Naive thymus-derived CD4-positive, alpha-beta T cell (primary cell): ENCODE data around the gene GRHL3. TPM values are rescaled to one million over a fixed set of nuclear protein-coding genes. Genes with fewer than 3 reads are reported as not detected.

Experiments used
- ATAC-seq: fragments of 150-1000 bp; cut with Tn5 transposase; 2 replicates; pipeline ENCODE4 v1.10.0; 2021; ENCODE audit warnings: mild to moderate bottlenecking, moderate library complexity
- CTCF ChIA-PET: fragments of 350-600 bp; sonication (Branson Sonifier 250); formaldehyde crosslinking; loops from one replicate; lab custom pipeline; 2021; ENCODE audit warnings: antibody characterized with exemption; lab: Charles Lee
- POLR2A ChIA-PET: fragments of 350-600 bp; sonication (Branson Sonifier 250); formaldehyde crosslinking; loops from one replicate; lab custom pipeline; 2021; ENCODE audit warnings: antibody characterized with exemption, inconsistent platforms; lab: Charles Lee
- DNase-seq, 9 donors: peaks; one replicate each; pipeline versions ENCODE4 v3.0.0 to v3.0.0-alpha.2; 2020 to 2022; ENCODE audit warnings: mixed read lengths in 1 of 9
- H3K27ac ChIP-seq: one replicate; pipeline ENCODE4 v1.7.0; 2013; ENCODE audit warnings: mild to moderate bottlenecking, low read depth, low read length, moderate library complexity
- H3K27me3 ChIP-seq, 2 donors: one replicate each; pipeline ENCODE4 v1.7.0; 2013; ENCODE audit warnings: low read length in 2 of 2, mild to moderate bottlenecking in 2 of 2, moderate library complexity in 2 of 2; ENCODE audit not compliant: control insufficient read depth in 2 of 2, insufficient read depth in 2 of 2
- H3K36me3 ChIP-seq, 3 experiments: 1 replicate in 2 of 3; 2 replicates in 1 of 3; pipeline ENCODE4 v1.7.0; 2013; ENCODE audit warnings: low read length in 3 of 3, mild to moderate bottlenecking in 3 of 3, moderate library complexity in 1 of 3; ENCODE audit not compliant: insufficient read depth in 3 of 3, control insufficient read depth in 2 of 3
- H3K4me1 ChIP-seq, 2 donors: one replicate each; pipeline ENCODE4 v1.7.0; 2013; ENCODE audit warnings: low read length in 2 of 2, mild to moderate bottlenecking in 2 of 2, moderate library complexity in 1 of 2; ENCODE audit not compliant: control insufficient read depth in 2 of 2, insufficient read depth in 2 of 2
- H3K4me3 ChIP-seq: 2 replicates; pipeline ENCODE4 v1.7.0; 2013; ENCODE audit warnings: mild to moderate bottlenecking, low read length
- H3K9me3 ChIP-seq, 3 experiments: 1 replicate in 2 of 3; 2 replicates in 1 of 3; pipeline ENCODE4 v1.7.0; 2013; ENCODE audit warnings: low read length in 3 of 3; ENCODE audit not compliant: control insufficient read depth in 2 of 3
- H3K27ac Mint-ChIP-seq, 9 donors: one replicate each; pipeline ENCODE4 v1.8.0; 2020 to 2022; ENCODE audit warnings: mixed read lengths in 9 of 9, mild to moderate bottlenecking in 8 of 9, moderate library complexity in 5 of 9, inconsistent platforms in 2 of 9
- H3K27me3 Mint-ChIP-seq, 5 donors: one replicate each; pipeline ENCODE4 v1.8.0; 2021 to 2022; ENCODE audit warnings: mixed read lengths in 5 of 5, mild to moderate bottlenecking in 1 of 5
- H3K36me3 Mint-ChIP-seq, 5 donors: one replicate each; pipeline ENCODE4 v1.8.0; 2020 to 2022; ENCODE audit warnings: mixed read lengths in 5 of 5, mild to moderate bottlenecking in 3 of 5, inconsistent platforms in 1 of 5
- H3K4me1 Mint-ChIP-seq, 7 donors: one replicate each; pipeline ENCODE4 v1.8.0; 2020 to 2022; ENCODE audit warnings: mixed read lengths in 7 of 7, mild to moderate bottlenecking in 3 of 7, inconsistent platforms in 1 of 7
- H3K4me3 Mint-ChIP-seq, 10 donors: one replicate each; pipeline ENCODE4 v1.8.0; 2020 to 2022; ENCODE audit warnings: mild to moderate bottlenecking in 10 of 10, mixed read lengths in 10 of 10, moderate library complexity in 6 of 10, inconsistent platforms in 2 of 10
- H3K9me3 Mint-ChIP-seq, 11 donors: one replicate each; pipeline ENCODE4 v1.8.0; 2020 to 2022; ENCODE audit warnings: mixed read lengths in 11 of 11, mild to moderate bottlenecking in 4 of 11, inconsistent platforms in 1 of 11, moderate library complexity in 1 of 11
- intact Hi-C, 2 donors: fragments of 100-400 bp; cut with micrococcal nuclease; formaldehyde crosslinking; loops; one replicate each; pipeline ENCODE4 v1.15.1; 2023
- polyA plus RNA-seq, 2 donors: library from polyadenylated mRNA; unstranded; fragments of 300-500 nt; fragmentation: Illumina TruSeq; gene quantifications; one replicate each; pipeline ENCODE4 v1.2.3, GENCODE V29; 2021
- total RNA-seq, 6 experiments: library from RNA in 5 of 6; stranded (reverse) in 5 of 6; gene quantifications; 1 replicate in 5 of 6; 2 replicates in 1 of 6; pipeline ENCODE4 v1.2.3 and lab custom pipeline; 2021 to 2026

GRHL3 gene
- total and polyA plus RNA-seq, 7 experiments from 2014 or later = not detected

DNA sequence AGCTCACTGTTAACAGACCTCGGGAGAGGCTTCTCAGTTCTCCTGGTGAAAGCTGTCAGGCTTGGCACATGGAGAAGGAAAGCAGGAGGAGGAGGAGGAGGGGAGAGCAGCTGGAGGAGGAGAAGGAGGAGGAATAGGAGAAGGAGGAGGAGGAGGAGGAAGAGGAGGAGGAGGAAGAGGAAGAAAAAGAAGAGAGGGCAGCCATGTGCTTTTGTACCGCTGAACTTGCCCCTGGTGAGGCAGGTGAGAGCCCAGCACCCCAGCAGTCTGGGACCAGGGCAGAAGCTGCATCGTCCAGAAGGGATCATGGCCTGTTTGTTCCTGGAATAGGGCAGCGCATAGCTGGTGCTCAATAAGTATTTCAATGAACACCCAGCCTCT is 21.3 kb upstream of the GRHL3 start:
- H3K9me3 ChIP-seq = no peaks in the 10 kb centered on the region
- intact Hi-C loops = no loop called here
- DNase-seq = no peak
- H3K4me1 ChIP-seq = no peaks in the 10 kb centered on the region
- no peaks in the 10 kb centered on the region for H3K36me3 ChIP-seq
- ChIA-PET POLR2A (no interaction called here), CTCF (no interaction called here)
- Mint-ChIP-seq H3K4me1 (peaks cover 0 to 2% (median 0%) of the 10 kb centered on the region in 7 donors), H3K9me3 (no peaks in the 10 kb centered on the region), H3K36me3 (no peaks in the 10 kb centered on the region), H3K27ac (no peak overlapping the region), H3K27me3 (peaks cover 0 to 47% (median 5%) of the 10 kb centered on the region in 5 donors), H3K4me3 (no peak overlapping the region)
- no peak overlapping the region for H3K27ac ChIP-seq
- no peaks in the 10 kb centered on the region for H3K27me3 ChIP-seq
- no peak for ATAC-seq
- H3K4me3 ChIP-seq = no peak overlapping the region

DNA sequence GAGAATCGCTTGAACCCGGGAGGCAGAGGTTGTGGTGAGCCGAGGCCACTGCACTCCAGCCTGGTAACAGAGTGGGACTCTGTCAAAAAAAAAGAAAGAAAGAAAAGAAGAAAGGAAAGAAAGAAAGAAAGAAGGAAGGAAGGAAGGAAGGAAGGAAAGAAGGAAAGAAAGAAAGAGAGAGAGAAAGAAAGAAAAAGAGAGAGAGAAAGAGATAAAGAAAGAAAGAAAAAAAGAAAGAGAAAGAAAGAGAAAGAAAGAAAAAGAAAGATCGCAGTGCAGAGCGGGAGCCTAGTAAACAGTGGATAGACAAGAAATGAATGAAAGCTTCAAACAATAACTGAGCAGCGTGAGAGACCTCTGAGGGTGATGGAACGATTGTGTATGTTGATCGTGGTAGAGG is 20.6 kb upstream of the GRHL3 start:
- DNase-seq (no peak), ATAC-seq (no peak)
- ChIA-PET CTCF (no interaction called here), POLR2A (interaction anchor here (0.6 to 0.7 kb wide), 2 partner anchors 50 to 307 kb away, joined by 3 to 5 read pairs; no protein-coding TSS in a partner anchor)
- Histone ChIP-seq H3K27me3 (no peaks in the 10 kb centered on the region), H3K9me3 (no peaks in the 10 kb centered on the region), H3K27ac (no peak overlapping the region), H3K4me3 (no peak overlapping the region), H3K4me1 (no peaks in the 10 kb centered on the region), H3K36me3 (no peaks in the 10 kb centered on the region)
- Mint-ChIP-seq H3K9me3 (no peaks in the 10 kb centered on the region), H3K27me3 (peaks cover 0 to 46% (median 5%) of the 10 kb centered on the region in 5 donors), H3K4me3 (no peak overlapping the region), H3K36me3 (no peaks in the 10 kb centered on the region), H3K27ac (peak overlapping the region in 1 of 9 donors; percentile 15), H3K4me1 (peaks cover 0 to 2% (median 0%) of the 10 kb centered on the region in 7 donors)
- intact Hi-C loops = no loop called here

DNA sequence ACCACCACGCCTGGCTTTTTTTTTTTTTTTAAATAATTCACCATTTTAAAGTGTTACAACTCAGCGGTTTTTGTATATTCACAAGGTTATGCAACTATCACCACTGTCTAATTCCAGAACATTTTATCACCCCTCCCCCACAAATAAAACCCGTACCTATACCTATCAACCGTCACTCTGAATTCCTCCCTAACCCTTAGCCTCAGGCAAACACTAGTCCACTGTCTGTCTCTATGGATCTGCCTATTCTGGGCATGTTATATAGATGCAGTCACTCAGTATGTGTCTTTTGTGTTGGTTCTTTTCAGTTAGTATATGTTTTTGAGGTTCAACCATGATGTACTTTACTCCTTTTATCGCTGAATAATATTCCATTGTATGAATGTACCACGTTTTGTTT is 19.3 kb upstream of the GRHL3 start:
- H3K9me3 ChIP-seq = no peaks in the 10 kb centered on the region
- no peak overlapping the region for H3K27ac ChIP-seq
- no peaks in the 10 kb centered on the region for H3K4me1 ChIP-seq
- no peaks in the 10 kb centered on the region for H3K36me3 ChIP-seq
- Mint-ChIP-seq H3K36me3 (no peaks in the 10 kb centered on the region), H3K27me3 (peaks cover 0 to 50% (median 6%) of the 10 kb centered on the region in 5 donors), H3K27ac (no peak overlapping the region), H3K4me3 (no peak overlapping the region), H3K4me1 (no peaks in the 10 kb centered on the region), H3K9me3 (no peaks in the 10 kb centered on the region)
- H3K4me3 ChIP-seq = no peak overlapping the region
- no peak for DNase-seq
- no peak for ATAC-seq
- ChIA-PET POLR2A (no interaction called here), CTCF (no interaction called here)
- no peaks in the 10 kb centered on the region for H3K27me3 ChIP-seq
- intact Hi-C loops = no loop called here

DNA sequence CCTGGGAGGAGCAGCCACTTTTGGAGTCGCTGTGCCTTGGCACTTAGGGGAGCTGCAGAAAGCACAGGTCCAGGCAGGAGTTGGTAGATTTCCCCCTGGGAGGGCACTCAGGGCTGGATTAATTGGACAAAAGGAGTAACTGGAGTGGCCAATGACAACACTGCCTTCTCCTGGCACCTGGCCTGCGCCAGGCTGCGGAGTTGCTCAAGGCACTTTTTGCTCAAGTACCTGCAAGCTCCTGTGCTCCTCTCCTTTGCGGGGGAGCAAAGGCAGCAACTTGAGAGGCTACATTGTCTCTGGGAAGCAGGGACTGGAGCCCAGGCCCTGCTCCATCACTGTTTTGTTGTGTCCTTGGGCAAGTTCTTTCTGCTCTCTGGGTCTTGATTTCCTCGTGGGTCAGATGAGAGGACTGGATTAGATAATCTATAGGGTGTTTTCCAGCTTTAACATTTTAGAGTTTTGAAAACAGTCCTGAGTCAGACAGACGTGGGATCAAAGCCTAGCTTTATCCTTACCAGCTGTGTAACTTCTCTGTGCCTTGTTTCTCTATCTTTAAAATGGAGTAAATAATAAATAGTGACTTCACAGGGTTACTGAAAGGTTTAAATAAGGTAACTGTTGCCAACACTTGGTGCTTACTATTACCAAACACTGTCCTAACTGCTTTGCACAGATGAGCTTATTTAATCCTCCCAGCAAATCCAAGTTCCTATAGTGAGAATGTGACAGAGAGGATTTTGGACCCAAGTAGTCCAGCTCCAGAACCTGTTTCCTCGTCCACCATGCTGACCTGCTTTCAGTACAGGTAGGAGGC is 18.0 kb upstream of the GRHL3 start:
- DNase-seq (no peak), ATAC-seq (no peak)
- intact Hi-C loops = no loop called here
- CTCF ChIA-PET = no interaction called here
- Mint-ChIP-seq H3K4me3 (no peak overlapping the region), H3K27me3 (peaks cover 4 to 56% (median 12%) of the 10 kb centered on the region in 5 donors), H3K36me3 (no peaks in the 10 kb centered on the region), H3K27ac (no peak overlapping the region), H3K4me1 (no peaks in the 10 kb centered on the region), H3K9me3 (no peaks in the 10 kb centered on the region)
- Histone ChIP-seq H3K27me3 (no peaks in the 10 kb centered on the region), H3K4me1 (no peaks in the 10 kb centered on the region), H3K27ac (no peak overlapping the region), H3K36me3 (no peaks in the 10 kb centered on the region), H3K4me3 (no peak overlapping the region), H3K9me3 (no peaks in the 10 kb centered on the region)
- POLR2A ChIA-PET = interaction anchor here (0.6 to 1.0 kb wide), 2 partner anchors 25 to 445 kb away, joined by 3 read pairs; no protein-coding TSS in a partner anchor

DNA sequence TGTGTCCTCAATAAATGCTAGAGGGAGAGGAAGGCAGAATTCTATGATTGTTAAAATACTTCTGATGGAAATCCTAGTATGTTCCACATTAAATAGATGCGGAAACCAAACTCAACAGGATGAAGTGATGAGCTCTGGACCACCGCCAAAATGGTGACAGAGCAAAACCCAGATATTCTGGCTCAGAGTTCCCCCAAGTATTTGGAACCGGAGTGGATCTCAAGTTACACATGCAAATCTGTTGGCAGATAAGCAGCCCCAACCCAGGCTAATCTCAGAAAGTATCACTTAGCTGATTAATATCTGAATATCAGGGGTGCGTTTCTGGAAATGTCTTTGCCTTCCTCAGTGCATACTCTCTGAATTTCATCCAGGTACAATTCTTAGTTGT is 17.4 kb upstream of the GRHL3 start:
- Mint-ChIP-seq H3K27me3 (peaks cover 8 to 62% (median 13%) of the 10 kb centered on the region in 5 donors), H3K36me3 (peaks cover 0 to under 1% (median 0%) of the 10 kb centered on the region in 5 donors), H3K4me3 (no peak overlapping the region), H3K27ac (no peak overlapping the region), H3K9me3 (no peaks in the 10 kb centered on the region), H3K4me1 (no peaks in the 10 kb centered on the region)
- no peak for ATAC-seq
- POLR2A ChIA-PET = interaction anchor here (0.6 to 1.0 kb wide), 2 partner anchors 26 to 444 kb away, joined by 3 read pairs; no protein-coding TSS in a partner anchor
- Histone ChIP-seq H3K27me3 (no peaks in the 10 kb centered on the region), H3K27ac (no peak overlapping the region), H3K4me3 (no peak overlapping the region), H3K9me3 (no peaks in the 10 kb centered on the region), H3K36me3 (no peaks in the 10 kb centered on the region), H3K4me1 (no peaks in the 10 kb centered on the region)
- intact Hi-C loops = no loop called here
- CTCF ChIA-PET = no interaction called here
- DNase-seq = no peak

DNA sequence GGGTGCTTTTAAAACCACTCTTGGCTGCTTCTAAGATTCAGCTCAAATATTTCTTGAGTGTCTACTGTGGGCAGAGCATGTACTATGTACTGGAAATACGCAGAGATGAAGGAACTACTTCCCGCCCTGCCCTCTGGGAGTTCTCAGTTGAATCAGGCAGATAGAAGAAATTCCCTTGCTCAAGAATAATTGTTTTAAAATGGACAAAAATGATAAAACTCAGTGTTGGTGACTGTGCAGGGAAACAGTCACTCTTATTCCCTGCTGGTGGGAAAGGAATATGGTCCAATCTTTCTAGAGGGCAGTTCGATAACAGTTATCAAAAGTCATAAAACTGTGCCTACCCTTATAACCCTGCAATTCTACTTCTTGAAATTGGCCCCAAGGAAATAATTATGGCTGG is 16.9 kb upstream of the GRHL3 start:
- Mint-ChIP-seq H3K4me3 (no peak overlapping the region), H3K4me1 (no peaks in the 10 kb centered on the region), H3K27ac (no peak overlapping the region), H3K36me3 (peaks cover 0 to 5% (median 0%) of the 10 kb centered on the region in 5 donors), H3K27me3 (peaks cover 12 to 66% (median 18%) of the 10 kb centered on the region in 5 donors), H3K9me3 (no peaks in the 10 kb centered on the region)
- ChIA-PET POLR2A (interaction anchor here (0.5 to 1.0 kb wide), 2 partner anchors 26 to 625 kb away, joined by 3 read pairs; no protein-coding TSS in a partner anchor), CTCF (no interaction called here)
- intact Hi-C loops = no loop called here
- no peak for ATAC-seq
- DNase-seq = no peak
- H3K36me3 ChIP-seq = no peaks in the 10 kb centered on the region
- H3K4me1 ChIP-seq = no peaks in the 10 kb centered on the region
- H3K27me3 ChIP-seq = no peaks in the 10 kb centered on the region
- H3K27ac ChIP-seq = no peak overlapping the region
- no peak overlapping the region for H3K4me3 ChIP-seq
- no peaks in the 10 kb centered on the region for H3K9me3 ChIP-seq
